Panc1 (cell line): ENCODE results near the gene PRKCA. TPM values are rescaled to one million over a fixed set of nuclear protein-coding genes. Genes with fewer than 3 reads are reported as not detected.

ENCODE experiments used
- ATAC-seq: fragments of 200-7000 bp; cut with Tn5 transposase; 2 replicates; pipeline ENCODE4 v1.9.1; 2020; ENCODE audit warnings: mild to moderate bottlenecking, moderate library complexity
- BruUV-seq: library from RNA; stranded (reverse); fragments of 400-500 nt; replicated peaks from 2 replicates; lab custom pipeline; 2021; lab: Mats Ljungman, UMichigan
- CTCF ChIA-PET: fragments of 300-600 bp; sonication (Branson Sonifier 250); formaldehyde crosslinking; loops from one replicate; lab custom pipeline; 2022; ENCODE audit warnings: antibody characterized with exemption; lab: Charles Lee
- POLR2A ChIA-PET: fragments of 300-600 bp; sonication (Branson Sonifier 250); formaldehyde crosslinking; loops from one replicate; lab custom pipeline; 2022; ENCODE audit warnings: antibody characterized with exemption; lab: Charles Lee
- DNase-seq: peaks from one replicate; pipeline ENCODE4 v3.0.0-alpha.2; 2010; ENCODE audit warnings: low read depth, low spot score
- H3K27ac ChIP-seq: 2 replicates; pipeline ENCODE4 v1.5.1; 2011; ENCODE audit warnings: mild to moderate bottlenecking, low read length, inconsistent platforms
- H3K27me3 ChIP-seq: fragments of 200-500 bp; sonication (Bioruptor generic); 2 replicates; pipeline ENCODE4 v1.6.0; 2014; ENCODE audit warnings: low read length, inconsistent platforms; ENCODE audit not compliant: control insufficient read depth, insufficient read depth
- H3K36me3 ChIP-seq: fragments of 200-500 bp; sonication (Bioruptor generic); 2 replicates; pipeline ENCODE4 v1.5.1; 2014; ENCODE audit warnings: inconsistent platforms, mild to moderate bottlenecking, low read length, moderate library complexity; ENCODE audit not compliant: control insufficient read depth, insufficient read depth
- H3K4me1 ChIP-seq: 2 replicates; pipeline ENCODE4 v1.5.1; 2011; ENCODE audit warnings: inconsistent platforms, mild to moderate bottlenecking, low read length, moderate library complexity; ENCODE audit not compliant: control insufficient read depth, insufficient read depth
- H3K4me3 ChIP-seq, 2 experiments: 2 replicates each; pipeline ENCODE4 v1.5.1; 2011 to 2012; ENCODE audit warnings: low read depth in 2 of 2, low read length in 2 of 2, mild to moderate bottlenecking in 2 of 2, inconsistent platforms in 1 of 2, moderate library complexity in 1 of 2
- H3K9me3 ChIP-seq: fragments of 200-500 bp; sonication (Bioruptor generic); 2 replicates; pipeline ENCODE4 v1.5.1; 2014; ENCODE audit warnings: low read depth, mild to moderate bottlenecking, inconsistent platforms, low read length, moderate library complexity; ENCODE audit not compliant: control insufficient read depth, insufficient read depth
- POLR2AphosphoS5 ChIP-seq: IDR thresholded peaks from 2 replicates; pipeline ENCODE4 v1.6.1; 2012; ENCODE audit warnings: mild to moderate bottlenecking, low read depth, low read length, moderate library complexity
- REST ChIP-seq, 2 experiments: IDR thresholded peaks; 2 replicates each; pipeline ENCODE4 v1.6.1; 2011 to 2012; ENCODE audit warnings: low read depth in 2 of 2, control low read depth in 1 of 2, low read length in 1 of 2, mild to moderate bottlenecking in 1 of 2, moderate library complexity in 1 of 2; ENCODE audit not compliant: insufficient read depth in 1 of 2
- SIN3A ChIP-seq: IDR thresholded peaks from 2 replicates; pipeline ENCODE4 v1.6.1; 2012; ENCODE audit warnings: low read depth, mild to moderate bottlenecking, low read length, moderate library complexity, borderline replicate concordance; ENCODE audit not compliant: insufficient read depth
- TCF7L2 ChIP-seq: IDR thresholded peaks from 2 replicates; pipeline ENCODE4 v1.6.1; 2011; ENCODE audit warnings: mild to moderate bottlenecking, low read depth, low read length, inconsistent platforms
- in situ Hi-C: cut with HindIII; loops from 2 replicates; pipeline ENCODE4 v1.10.0; 2016; ENCODE audit warnings: low sequenced_read_pairs, low pct_unique_long_range_greater_than_20kb
- intact Hi-C: fragments of 100-400 bp; cut with micrococcal nuclease; formaldehyde crosslinking; loops from one replicate; pipeline ENCODE4 v1.10.0; 2022; ENCODE audit not compliant: unreplicated experiment
- total RNA-seq: library from RNA; stranded (reverse); gene quantifications from one replicate; pipeline ENCODE4 v1.2.1, GENCODE V29; 2021; ENCODE audit not compliant: unreplicated experiment
- TF ChIP-seq, protein P1 (sequence below): fragments of 450-650 bp; IDR thresholded peaks from 2 replicates; pipeline ENCODE4 v1.5.1; 2017; ENCODE audit warnings: mild to moderate bottlenecking

PRKCA gene
- total RNA-seq, 1 experiment from 2014 or later = 53.0 TPM

DNA sequence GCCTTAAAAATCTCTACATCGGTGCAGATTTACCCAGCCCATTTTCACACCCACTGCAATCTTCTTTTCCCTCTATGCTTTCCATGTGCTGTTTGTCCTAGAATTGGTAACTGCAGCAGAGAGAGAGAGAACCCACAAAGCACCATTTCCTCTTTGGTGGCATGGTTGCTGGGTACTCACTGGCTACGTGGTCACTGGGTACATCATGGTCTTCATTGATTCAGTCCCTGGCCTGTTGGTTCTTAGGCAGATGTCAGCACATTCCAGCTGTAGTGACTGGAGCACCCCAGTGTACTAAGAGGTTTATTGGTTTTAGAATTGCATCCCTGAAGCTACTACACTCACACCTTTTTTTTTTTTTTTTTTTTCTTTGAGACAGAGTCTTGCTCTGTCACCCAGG is 376.4 kb downstream of the PRKCA start:
- ATAC-seq (no peak), DNase-seq (no peak)
- Histone ChIP-seq H3K27me3 (no peaks in the 10 kb centered on the region), H3K4me1 (peaks cover 14% of the 10 kb centered on the region), H3K4me3 (no peak overlapping the region), H3K36me3 (no peaks in the 10 kb centered on the region), H3K27ac (no peak overlapping the region), H3K9me3 (no peaks in the 10 kb centered on the region)
- intact Hi-C loops = no loop called here
- in situ Hi-C loops = no loop called here
- TF ChIP-seq TCF7L2 (no peak), POLR2AphosphoS5 (no peak), REST (IDR thresholded peaks at IDR 0.05; ENCODE audit: insufficient read depth in 1 of 2, low read depth in 2 of 2, low read length in 1 of 2) (no peak), SIN3A (no peak)
- TF ChIP-seq, protein P1, sequence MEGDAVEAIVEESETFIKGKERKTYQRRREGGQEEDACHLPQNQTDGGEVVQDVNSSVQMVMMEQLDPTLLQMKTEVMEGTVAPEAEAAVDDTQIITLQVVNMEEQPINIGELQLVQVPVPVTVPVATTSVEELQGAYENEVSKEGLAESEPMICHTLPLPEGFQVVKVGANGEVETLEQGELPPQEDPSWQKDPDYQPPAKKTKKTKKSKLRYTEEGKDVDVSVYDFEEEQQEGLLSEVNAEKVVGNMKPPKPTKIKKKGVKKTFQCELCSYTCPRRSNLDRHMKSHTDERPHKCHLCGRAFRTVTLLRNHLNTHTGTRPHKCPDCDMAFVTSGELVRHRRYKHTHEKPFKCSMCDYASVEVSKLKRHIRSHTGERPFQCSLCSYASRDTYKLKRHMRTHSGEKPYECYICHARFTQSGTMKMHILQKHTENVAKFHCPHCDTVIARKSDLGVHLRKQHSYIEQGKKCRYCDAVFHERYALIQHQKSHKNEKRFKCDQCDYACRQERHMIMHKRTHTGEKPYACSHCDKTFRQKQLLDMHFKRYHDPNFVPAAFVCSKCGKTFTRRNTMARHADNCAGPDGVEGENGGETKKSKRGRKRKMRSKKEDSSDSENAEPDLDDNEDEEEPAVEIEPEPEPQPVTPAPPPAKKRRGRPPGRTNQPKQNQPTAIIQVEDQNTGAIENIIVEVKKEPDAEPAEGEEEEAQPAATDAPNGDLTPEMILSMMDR = no peak
- ChIA-PET CTCF (no interaction called here), POLR2A (no interaction called here)
- no TSS peak for BruUV-seq

GRCh38 chr17:66679631-66680517 is 377.5 kb downstream of the PRKCA start:
- intact Hi-C loops (no loop called here), in situ Hi-C loops (no loop called here)
- no peak for DNase-seq
- BruUV-seq = no TSS peak
- no peaks in the 10 kb centered on the region for H3K36me3 ChIP-seq
- no peak for ATAC-seq
- no peaks in the 10 kb centered on the region for H3K9me3 ChIP-seq
- no peak overlapping the region for H3K27ac ChIP-seq
- H3K4me3 ChIP-seq = no peak overlapping the region
- H3K27me3 ChIP-seq = no peaks in the 10 kb centered on the region
- H3K4me1 ChIP-seq = peaks cover 14% of the 10 kb centered on the region
- POLR2A ChIA-PET = interaction anchor here (0.7 kb wide), 1 partner anchor 206 kb away, joined by 11 read pairs; no protein-coding TSS in a partner anchor
- no peak for TF ChIP-seq SIN3A
- TF ChIP-seq TCF7L2 = no peak
- no peak for TF ChIP-seq REST (IDR thresholded peaks at IDR 0.05; ENCODE audit: insufficient read depth in 1 of 2, low read depth in 2 of 2, low read length in 1 of 2)
- TF ChIP-seq, protein P1 = no peak
- TF ChIP-seq POLR2AphosphoS5 = no peak
- CTCF ChIA-PET = no interaction called here
